Measurements from ENCODE around the gene SDK1. TPM values are rescaled to one million over a fixed set of nuclear protein-coding genes. Genes with fewer than 3 reads are reported as not detected.

The SDK1 gene
- total and polyA plus RNA-seq, 4 donors, result 0.12 to 0.47 (median 0.36) TPM

DNA sequence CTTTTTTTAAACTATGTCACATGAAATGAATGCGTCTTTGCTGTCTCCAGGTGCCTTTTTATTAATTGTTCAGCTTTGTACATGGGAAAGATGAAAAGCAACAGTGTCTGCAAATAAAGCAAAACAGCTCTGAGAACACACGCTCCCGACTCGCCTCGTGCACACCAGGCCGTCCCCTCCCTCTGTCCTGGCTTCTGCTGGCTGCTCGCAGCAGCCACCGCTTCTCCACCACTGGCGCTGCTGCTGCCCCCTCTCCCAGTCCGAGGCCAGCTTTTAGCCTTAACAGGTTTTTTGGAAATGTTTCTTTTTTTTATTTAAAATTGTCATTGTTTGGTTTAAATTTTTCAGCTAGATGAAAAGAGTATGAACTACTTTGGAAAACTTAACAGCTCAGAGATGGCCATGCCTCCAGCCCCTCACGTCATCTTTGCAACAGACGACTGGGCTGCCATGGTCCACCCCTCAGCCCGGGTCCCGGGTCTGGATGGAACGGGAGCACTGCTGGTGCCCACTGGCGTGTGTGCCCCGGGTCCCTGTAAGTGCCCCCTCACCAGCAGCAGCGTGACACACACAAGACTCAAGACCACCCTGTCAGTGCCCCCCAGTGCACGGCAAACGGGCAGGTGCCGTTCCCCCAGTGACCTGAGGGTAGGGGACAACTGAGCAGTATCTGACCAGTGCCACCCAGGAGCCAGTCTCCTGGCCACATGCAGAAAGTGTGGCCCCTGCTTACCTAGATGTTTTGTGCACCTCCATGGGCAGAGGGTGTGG lies 965.4 kb downstream of the SDK1 start:
- DNase-seq (ENCODE audit: low spot score), result no peak
- H3K9ac ChIP-seq (ENCODE audit: low read depth in 1 of 2, low read length in 2 of 2), result no peak overlapping the region
- H3K27me3 ChIP-seq (ENCODE audit: control insufficient read depth in 4 of 4, insufficient read depth in 4 of 4, low read length in 3 of 4), result no peaks in the 10 kb centered on the region
- TF ChIP-seq JUND (IDR thresholded peaks at IDR 0.05) (no peak), FOXA1 (IDR thresholded peaks at IDR 0.05) (no peak), YY1 (IDR thresholded peaks at IDR 0.05) (no peak), EGR1 (IDR thresholded peaks at IDR 0.05; ENCODE audit: low read depth in 2 of 2) (no peak), GABPA (IDR thresholded peaks at IDR 0.05 in 1 of 2, conservative IDR thresholded peaks at IDR 0.05 in 1 of 2) (no peak), TAF1 (conservative IDR thresholded peaks at IDR 0.05) (no peak), RXRA (IDR thresholded peaks at IDR 0.05) (no peak), FOXA2 (IDR thresholded peaks at IDR 0.05) (no peak)
- TF ChIP-seq, protein P1, sequence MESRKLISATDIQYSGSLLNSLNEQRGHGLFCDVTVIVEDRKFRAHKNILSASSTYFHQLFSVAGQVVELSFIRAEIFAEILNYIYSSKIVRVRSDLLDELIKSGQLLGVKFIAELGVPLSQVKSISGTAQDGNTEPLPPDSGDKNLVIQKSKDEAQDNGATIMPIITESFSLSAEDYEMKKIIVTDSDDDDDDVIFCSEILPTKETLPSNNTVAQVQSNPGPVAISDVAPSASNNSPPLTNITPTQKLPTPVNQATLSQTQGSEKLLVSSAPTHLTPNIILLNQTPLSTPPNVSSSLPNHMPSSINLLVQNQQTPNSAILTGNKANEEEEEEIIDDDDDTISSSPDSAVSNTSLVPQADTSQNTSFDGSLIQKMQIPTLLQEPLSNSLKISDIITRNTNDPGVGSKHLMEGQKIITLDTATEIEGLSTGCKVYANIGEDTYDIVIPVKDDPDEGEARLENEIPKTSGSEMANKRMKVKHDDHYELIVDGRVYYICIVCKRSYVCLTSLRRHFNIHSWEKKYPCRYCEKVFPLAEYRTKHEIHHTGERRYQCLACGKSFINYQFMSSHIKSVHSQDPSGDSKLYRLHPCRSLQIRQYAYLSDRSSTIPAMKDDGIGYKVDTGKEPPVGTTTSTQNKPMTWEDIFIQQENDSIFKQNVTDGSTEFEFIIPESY (IDR thresholded peaks at IDR 0.05), result no peak
- TF ChIP-seq, protein P2, sequence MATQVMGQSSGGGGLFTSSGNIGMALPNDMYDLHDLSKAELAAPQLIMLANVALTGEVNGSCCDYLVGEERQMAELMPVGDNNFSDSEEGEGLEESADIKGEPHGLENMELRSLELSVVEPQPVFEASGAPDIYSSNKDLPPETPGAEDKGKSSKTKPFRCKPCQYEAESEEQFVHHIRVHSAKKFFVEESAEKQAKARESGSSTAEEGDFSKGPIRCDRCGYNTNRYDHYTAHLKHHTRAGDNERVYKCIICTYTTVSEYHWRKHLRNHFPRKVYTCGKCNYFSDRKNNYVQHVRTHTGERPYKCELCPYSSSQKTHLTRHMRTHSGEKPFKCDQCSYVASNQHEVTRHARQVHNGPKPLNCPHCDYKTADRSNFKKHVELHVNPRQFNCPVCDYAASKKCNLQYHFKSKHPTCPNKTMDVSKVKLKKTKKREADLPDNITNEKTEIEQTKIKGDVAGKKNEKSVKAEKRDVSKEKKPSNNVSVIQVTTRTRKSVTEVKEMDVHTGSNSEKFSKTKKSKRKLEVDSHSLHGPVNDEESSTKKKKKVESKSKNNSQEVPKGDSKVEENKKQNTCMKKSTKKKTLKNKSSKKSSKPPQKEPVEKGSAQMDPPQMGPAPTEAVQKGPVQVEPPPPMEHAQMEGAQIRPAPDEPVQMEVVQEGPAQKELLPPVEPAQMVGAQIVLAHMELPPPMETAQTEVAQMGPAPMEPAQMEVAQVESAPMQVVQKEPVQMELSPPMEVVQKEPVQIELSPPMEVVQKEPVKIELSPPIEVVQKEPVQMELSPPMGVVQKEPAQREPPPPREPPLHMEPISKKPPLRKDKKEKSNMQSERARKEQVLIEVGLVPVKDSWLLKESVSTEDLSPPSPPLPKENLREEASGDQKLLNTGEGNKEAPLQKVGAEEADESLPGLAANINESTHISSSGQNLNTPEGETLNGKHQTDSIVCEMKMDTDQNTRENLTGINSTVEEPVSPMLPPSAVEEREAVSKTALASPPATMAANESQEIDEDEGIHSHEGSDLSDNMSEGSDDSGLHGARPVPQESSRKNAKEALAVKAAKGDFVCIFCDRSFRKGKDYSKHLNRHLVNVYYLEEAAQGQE (IDR thresholded peaks at IDR 0.05), result no peak
- no peaks in the 10 kb centered on the region for H3K36me3 ChIP-seq (ENCODE audit: control insufficient read depth in 4 of 4, insufficient read depth in 3 of 4, low read depth in 1 of 4, low read length in 3 of 4)
- WGBS, result 81% methylated on average over 21 of the region's 21 CpGs
- peaks cover 0 to 2% (median 0%) of the 10 kb centered on the region in 4 donors for H3K9me3 ChIP-seq (ENCODE audit: control insufficient read depth in 4 of 4, low read length in 3 of 4)
- H3K4me3 ChIP-seq (ENCODE audit: low read depth in 1 of 3, low read length in 3 of 3), result no peak overlapping the region
- no peak overlapping the region for H3K27ac ChIP-seq (ENCODE audit: low read depth in 1 of 2, low read length in 2 of 2)
- no peaks in the 10 kb centered on the region for H3K4me1 ChIP-seq (ENCODE audit: control insufficient read depth in 4 of 4, insufficient read depth in 4 of 4, low read length in 3 of 4)

- Histone ChIP-seq H3K27me3 (ENCODE audit: control insufficient read depth in 4 of 4, insufficient read depth in 4 of 4, low read length in 3 of 4) (no peaks in the 10 kb centered on the region), H3K36me3 (ENCODE audit: control insufficient read depth in 4 of 4, insufficient read depth in 3 of 4, low read depth in 1 of 4, low read length in 3 of 4) (no peaks in the 10 kb centered on the region), H3K9ac (ENCODE audit: low read depth in 1 of 2, low read length in 2 of 2) (no peak overlapping the region), H3K9me3 (ENCODE audit: control insufficient read depth in 4 of 4, low read length in 3 of 4) (peaks cover 0 to 2% (median 0%) of the 10 kb centered on the region in 4 donors), H3K4me1 (ENCODE audit: control insufficient read depth in 4 of 4, insufficient read depth in 4 of 4, low read length in 3 of 4) (no peaks in the 10 kb centered on the region), H3K27ac (ENCODE audit: low read depth in 1 of 2, low read length in 2 of 2) (no peak overlapping the region), H3K4me3 (ENCODE audit: low read depth in 1 of 3, low read length in 3 of 3) (no peak overlapping the region)
- 72% methylated on average over 21 of the region's 21 CpGs for WGBS
- TF ChIP-seq, protein P3, sequence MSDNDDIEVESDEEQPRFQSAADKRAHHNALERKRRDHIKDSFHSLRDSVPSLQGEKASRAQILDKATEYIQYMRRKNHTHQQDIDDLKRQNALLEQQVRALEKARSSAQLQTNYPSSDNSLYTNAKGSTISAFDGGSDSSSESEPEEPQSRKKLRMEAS (IDR thresholded peaks at IDR 0.05), result no peak
- TF ChIP-seq TAF1 (conservative IDR thresholded peaks at IDR 0.05), result no peak
- no peak for TF ChIP-seq GABPA (IDR thresholded peaks at IDR 0.05 in 1 of 2, conservative IDR thresholded peaks at IDR 0.05 in 1 of 2)
- TF ChIP-seq, protein P1 (IDR thresholded peaks at IDR 0.05), result no peak
- no peak for TF ChIP-seq FOXA1 (IDR thresholded peaks at IDR 0.05)
- TF ChIP-seq RAD21 (IDR thresholded peaks at IDR 0.05), result no peak
- no peak for TF ChIP-seq YY1 (IDR thresholded peaks at IDR 0.05)
- TF ChIP-seq HNF4G (IDR thresholded peaks at IDR 0.05), result no peak
- no peak for TF ChIP-seq EGR1 (IDR thresholded peaks at IDR 0.05; ENCODE audit: low read depth in 2 of 2)
- TF ChIP-seq FOXA2 (IDR thresholded peaks at IDR 0.05), result no peak
- DNase-seq (ENCODE audit: low spot score), result no peak
Measured at GRCh38 chr7:4267341-4268039, 966.4 kb downstream of the SDK1 start.

All from liver (tissue), 9 donors.